Middle frontal gyrus (tissue), 1 donor: ENCODE data around the gene KIAA0825.

ENCODE experiments used
- DNase-seq: peaks from one replicate; pipeline ENCODE4 v3.0.0-alpha.2; 2015; ENCODE audit warnings: low spot score; ENCODE audit errors: extremely low spot score

KIAA0825 gene

DNA sequence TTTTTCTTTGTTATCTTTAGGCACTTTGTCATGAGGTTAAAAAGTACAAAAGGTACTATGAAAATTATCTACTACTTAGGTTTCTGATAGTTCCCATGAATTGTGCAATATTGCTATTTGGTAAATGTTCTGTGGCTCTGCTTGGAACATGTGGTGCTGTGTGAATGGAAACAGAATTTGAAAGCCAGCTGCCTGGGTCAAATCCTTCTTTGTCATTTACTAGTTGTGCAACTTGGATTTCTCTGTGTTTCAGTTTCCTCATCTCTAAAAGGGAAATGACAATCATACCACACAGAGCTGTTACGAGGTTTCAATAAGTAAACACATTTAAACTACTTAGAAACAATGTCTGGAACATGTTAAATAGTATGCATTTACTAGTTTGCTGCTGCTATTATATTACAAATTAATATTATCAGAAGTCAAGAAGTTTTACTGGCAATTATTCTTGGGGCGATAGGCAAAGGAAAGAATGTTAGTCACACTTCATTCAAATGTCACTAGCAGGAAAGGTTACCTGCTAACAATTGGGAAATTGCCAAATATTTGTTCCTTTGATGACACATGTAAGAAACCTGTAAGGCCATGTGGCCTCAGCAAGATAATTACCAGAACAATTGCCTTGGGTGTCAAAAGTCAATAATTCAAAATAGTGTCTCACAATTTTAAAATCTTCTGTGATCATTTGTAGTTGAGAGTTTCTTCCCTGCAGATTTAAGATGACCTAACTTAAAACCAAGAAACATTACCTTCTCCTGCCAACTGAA lies 184.8 kb downstream of the KIAA0825 start:
- no peak for DNase-seq

- no peak for DNase-seq
These were observed 185.9 kb downstream of the KIAA0825 start for GRCh38 chr5:94432499-94432898.

- no peak for DNase-seq
These were observed 186.7 kb downstream of the KIAA0825 start for GRCh38 chr5:94431696-94432095.

DNA sequence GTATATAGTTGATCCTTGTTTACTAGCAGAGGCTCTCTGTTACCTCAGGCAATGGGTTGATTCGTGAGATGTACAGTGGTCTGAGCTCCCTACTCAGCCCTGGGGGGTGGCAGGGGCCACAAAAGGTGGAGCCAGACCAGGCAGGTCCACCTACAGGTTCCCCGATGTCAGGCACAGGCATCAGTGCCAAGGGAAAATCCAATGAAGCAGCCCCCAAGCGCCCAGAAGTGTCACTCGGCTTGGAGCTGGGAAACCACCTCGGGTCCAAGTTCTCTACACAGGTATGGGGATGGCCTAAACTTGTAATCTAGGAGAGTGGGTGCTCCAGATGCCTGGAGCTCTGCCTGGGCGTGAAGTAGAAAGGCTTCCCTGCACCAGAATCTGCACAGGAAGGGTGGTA lies 188.8 kb downstream of the KIAA0825 start:
- no peak for DNase-seq

DNA sequence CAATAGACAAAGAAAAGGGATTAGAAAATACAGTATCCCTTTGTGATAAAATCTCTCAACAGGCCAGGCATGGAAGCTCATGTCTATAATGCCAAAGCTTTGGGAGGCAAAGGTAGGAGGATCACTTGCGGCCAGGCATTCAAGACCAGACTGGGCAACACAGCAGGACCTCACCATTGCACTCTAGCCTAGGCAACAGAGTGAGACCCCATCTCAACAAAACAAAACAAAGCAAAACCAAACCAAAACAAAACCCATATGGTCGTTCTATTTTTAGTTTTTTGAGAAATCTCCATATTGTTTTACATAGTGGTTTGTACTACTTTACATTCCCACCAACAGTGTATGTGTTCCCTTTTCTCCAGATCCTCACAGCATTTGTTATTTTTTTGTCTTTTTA lies 193.0 kb downstream of the KIAA0825 start:
- DNase-seq = no peak

- DNase-seq = no peak
These were observed 195.0 kb downstream of the KIAA0825 start for GRCh38 chr5:94423411-94423810.

DNA sequence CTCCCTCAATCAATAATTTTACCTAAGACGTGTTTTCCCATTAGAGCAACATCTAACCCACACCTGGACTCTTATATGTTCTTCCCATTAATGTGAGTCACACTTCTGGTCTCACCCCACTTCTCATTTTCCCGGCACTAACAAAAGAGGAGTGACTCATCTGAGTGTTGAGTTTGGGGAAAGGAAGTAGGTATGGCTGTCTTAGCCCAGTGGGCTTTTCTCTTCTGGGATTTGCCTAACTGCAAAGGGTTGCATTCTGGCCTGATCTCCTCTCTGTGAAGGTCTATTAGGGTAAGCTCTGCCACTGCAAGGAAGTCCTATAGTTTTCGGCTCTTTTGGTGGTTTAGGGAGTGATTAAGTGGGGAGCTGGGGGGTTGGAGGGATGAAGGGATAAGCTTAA lies 195.6 kb downstream of the KIAA0825 start:
- DNase-seq = no peak

DNA sequence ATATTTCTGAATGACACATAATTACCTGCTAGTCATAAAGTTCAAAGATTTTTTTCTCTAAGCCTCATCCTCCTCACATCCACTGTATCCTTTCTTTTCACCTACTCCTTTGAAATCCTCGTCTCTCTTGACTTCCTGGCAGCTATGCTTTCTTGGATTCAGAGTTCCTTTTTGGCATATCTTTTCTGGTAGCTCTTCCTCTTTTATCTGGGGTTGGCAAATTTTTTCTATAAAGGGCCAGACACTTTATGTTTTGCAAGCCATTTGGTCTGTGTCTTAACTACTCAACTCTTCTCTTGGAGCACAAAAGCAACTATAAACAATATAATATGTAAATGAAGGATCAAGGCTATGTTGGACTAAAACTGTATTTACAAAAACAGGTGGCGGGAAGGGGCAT lies 197.5 kb downstream of the KIAA0825 start:
- no peak for DNase-seq

DNA sequence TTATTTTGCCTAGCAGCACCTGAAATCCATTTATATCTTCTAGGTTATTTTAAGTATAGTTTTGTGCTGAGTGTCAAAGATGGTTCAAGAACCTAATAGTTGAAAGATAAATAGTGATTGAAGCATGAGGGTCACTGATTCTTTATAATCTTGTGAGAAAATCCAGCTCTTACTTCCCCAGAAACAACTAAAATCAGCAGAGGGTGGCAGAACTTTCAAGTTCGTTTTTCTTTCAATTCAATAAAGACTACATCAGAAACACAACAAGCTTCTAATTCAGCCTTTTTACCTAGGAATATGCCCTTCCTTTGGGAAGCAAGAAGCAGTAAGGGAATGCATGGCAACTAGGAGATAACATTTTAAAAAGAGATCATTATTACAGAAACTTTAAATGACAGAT lies 202.6 kb downstream of the KIAA0825 start:
- DNase-seq = no peak

- DNase-seq = no peak
These were observed 209.0 kb downstream of the KIAA0825 start for GRCh38 chr5:94409440-94409839.

DNA sequence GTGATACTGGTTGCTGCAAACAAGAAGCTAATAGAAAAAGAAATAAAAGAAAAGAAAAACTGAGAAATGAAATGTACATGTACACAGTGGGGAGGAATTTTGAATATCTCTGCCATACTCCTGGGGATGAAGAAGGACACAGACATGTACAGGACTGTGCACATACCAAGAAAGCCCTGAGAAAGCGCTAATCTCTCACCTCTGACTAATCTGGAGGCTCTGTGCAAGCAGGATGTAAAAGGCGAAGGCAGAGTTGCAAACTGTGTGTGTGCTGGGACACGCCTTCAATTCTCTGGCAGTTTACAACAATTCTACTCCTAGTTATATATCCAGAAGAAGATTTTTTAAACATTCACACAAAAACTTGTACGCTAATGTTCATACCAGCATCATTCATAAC lies 211.4 kb downstream of the KIAA0825 start:
- DNase-seq = no peak

DNA sequence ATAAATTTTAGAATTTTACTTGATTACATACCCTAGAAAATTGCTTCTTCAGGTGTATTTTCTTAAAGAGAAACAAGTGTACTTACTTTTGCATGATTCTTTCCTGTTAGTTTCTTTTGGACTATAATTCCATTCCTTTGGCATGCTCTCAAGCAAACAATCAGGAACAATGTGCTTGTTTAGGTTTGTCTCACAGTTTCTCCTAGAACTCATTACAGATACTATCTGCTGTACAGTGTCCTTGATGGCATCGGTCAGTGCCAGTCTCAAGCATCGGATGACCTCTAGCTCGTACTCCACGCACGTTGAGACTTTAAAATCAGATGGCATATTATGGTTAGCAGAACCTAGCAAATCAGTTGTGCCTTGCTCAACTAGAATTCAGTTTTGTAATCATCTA lies 214.9 kb downstream of the KIAA0825 start:
- no peak for DNase-seq

GRCh38 chr5:94402096-94402495 lies 216.3 kb downstream of the KIAA0825 start:
- DNase-seq = no peak

GRCh38 chr5:94397508-94397907 lies 220.9 kb downstream of the KIAA0825 start:
- DNase-seq = no peak

GRCh38 chr5:94396687-94397086 lies 221.7 kb downstream of the KIAA0825 start:
- DNase-seq = no peak

- DNase-seq = no peak
These were observed 222.9 kb downstream of the KIAA0825 start for GRCh38 chr5:94395468-94395867.

- no peak for DNase-seq
These were observed 226.4 kb downstream of the KIAA0825 start for GRCh38 chr5:94391996-94392395.

- DNase-seq = no peak
These were observed 228.9 kb downstream of the KIAA0825 start for GRCh38 chr5:94389515-94389899.

DNA sequence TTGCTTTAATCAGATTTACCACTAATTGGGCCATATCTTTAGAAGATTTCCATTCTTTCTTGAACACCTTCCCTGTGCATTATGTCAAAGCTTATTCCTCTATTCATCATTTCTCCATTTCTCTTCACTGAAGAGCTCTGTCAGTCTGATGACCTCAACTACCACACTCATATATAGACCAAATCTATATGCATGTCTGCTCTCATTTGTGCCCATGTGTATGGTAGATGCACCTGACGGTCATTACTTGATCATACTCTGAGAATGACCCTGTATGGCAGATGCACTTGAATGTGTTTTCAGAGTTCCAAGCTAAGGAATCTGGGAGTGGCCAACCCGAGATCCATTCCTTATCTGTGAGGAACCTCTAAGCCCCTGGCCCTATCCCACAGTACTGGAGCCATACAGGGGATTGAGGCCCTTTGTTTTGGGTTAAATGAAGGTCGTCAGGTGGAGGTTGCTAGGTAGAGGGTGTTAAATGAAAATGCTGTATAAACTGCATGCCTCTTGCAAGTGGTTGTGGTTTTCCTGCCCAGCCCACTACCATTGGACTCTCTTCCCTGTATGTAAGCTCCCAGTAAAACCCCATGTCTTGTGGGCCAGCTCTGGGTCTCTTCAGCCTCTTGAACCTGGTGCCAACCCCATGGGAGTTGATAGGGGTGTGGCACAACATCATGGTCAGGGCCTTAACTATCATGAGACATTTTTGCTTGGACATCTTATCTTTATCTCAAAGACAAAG lies 229.5 kb downstream of the KIAA0825 start:
- no peak for DNase-seq

GRCh38 chr5:94385767-94386166 lies 232.6 kb downstream of the KIAA0825 start:
- no peak for DNase-seq

DNA sequence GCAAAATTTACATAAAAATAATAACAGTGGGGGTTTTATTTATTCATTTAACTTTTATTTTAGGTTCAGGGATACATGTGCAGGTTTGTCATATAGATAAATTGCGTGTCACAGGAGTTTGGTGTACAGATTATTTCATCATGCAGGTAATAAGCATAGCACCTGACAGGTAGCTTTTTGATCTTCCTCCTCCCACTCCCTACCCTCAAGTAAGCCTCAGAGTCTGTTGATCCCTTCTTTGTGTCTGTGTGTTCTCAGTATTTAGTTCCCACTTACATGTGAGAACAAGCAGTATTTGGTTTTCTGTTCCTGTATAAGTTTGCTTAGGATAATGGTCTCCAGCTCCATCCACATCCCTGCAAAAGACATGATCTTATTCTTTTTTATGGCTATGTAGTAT lies 240.3 kb downstream of the KIAA0825 start:
- DNase-seq = no peak

DNA sequence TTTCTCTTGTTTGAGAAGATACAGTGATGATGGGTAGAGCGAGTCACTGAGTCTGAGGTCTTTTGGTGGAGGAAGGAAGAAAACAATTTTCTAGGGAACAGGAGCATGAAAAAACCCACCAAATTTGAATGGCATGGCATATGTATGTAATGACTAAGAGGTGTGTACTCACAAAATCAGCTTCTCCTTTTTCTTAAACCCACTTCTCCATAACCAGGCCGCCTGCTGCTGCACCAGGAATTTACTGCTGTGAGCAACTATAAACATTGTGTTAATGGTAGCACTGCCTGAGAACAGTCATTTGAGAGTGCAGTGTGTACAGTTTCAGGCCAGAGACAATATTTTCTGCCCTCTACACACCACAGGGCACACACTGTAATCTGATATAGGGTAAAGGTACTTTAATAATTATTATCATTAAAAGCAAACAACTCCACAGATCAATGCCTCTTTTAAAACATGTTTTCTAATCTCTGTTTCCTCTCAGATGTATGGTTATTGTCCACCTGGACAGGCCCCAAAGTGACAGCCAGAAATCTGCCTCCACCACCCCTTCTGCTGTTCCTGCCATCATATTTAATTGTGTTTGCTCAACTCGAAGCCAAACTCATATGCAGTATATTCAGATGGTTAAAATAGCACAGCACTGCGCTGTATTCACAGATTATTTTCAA lies 241.6 kb downstream of the KIAA0825 start:
- no peak for DNase-seq
